Measurements from ENCODE around the gene PRKD2.

- TF ChIP-seq CTCF (IDR thresholded peaks at IDR 0.05) (peak; percentile 36 to 76 (median 61)), POLR2A (IDR thresholded peaks at IDR 0.05) (no peak)
Measured at GRCh38 chr19:46748325-46749109, 31.6 kb upstream of the PRKD2 start.
